Upper lobe of left lung (tissue), 6 donors: ENCODE measurements around the gene SIPA1L2. TPM values are rescaled to one million over a fixed set of nuclear protein-coding genes. Genes with fewer than 3 reads are reported as not detected.

Experiments used
- ATAC-seq, 2 donors: fragments of 200-7000 bp; cut with Tn5 transposase; one replicate each; pipeline ENCODE4 v1.9.1; 2022; ENCODE audit warnings: mild to moderate bottlenecking in 2 of 2, moderate library complexity in 2 of 2; ENCODE audit not compliant: low FRiP score in 2 of 2
- DNase-seq, 2 donors: peaks; one replicate each; pipeline ENCODE4 v3.0.0-alpha.2; 2019 to 2020
- H3K27ac ChIP-seq, 4 donors: fragments of 200-600 bp; sonication (generic); one replicate each; pipeline ENCODE4 v1.5.1; 2016 to 2019
- H3K27me3 ChIP-seq, 4 donors: fragments of 200-600 bp; sonication (generic); one replicate each; pipeline ENCODE4 v1.5.1; 2017 to 2019
- H3K36me3 ChIP-seq, 4 donors: fragments of 200-600 bp; sonication (generic); one replicate each; pipeline ENCODE4 v1.5.1; 2016 to 2019
- H3K4me1 ChIP-seq, 4 donors: fragments of 200-600 bp; sonication (generic); one replicate each; pipeline ENCODE4 v1.5.1; 2018 to 2019
- H3K4me3 ChIP-seq, 4 donors: fragments of 200-600 bp; sonication (generic); one replicate each; pipeline ENCODE4 v1.5.1; 2017 to 2019; ENCODE audit warnings: mild to moderate bottlenecking in 2 of 4, moderate library complexity in 1 of 4
- H3K9me3 ChIP-seq, 4 donors: fragments of 200-600 bp; sonication (generic); one replicate each; pipeline ENCODE4 v1.5.1; 2018 to 2019
- CTCF ChIP-seq, 6 experiments: fragments of 450-650 bp in 4 of 6; fragments of 200-600 bp in 2 of 6; sonication (generic) in 2 of 6; IDR thresholded peaks; one replicate each; pipeline ENCODE4 v1.5.1; 2016 to 2019; ENCODE audit warnings: antibody characterized with exemption in 6 of 6
- EP300 ChIP-seq, 4 donors: sonication (generic); formaldehyde crosslinking; IDR thresholded peaks; one replicate each; pipeline ENCODE4 v1.5.1; 2017; ENCODE audit warnings: antibody characterized with exemption in 4 of 4, control low read depth in 2 of 4
- POLR2A ChIP-seq, 4 donors: fragments of 450-650 bp; IDR thresholded peaks; one replicate each; pipeline ENCODE4 v1.5.1; 2016 to 2017; ENCODE audit warnings: antibody characterized with exemption in 4 of 4, mild to moderate bottlenecking in 2 of 4
- POLR2AphosphoS5 ChIP-seq, 2 donors: sonication (generic); formaldehyde crosslinking; IDR thresholded peaks; one replicate each; pipeline ENCODE4 v1.5.1; 2017; ENCODE audit warnings: antibody characterized with exemption in 2 of 2
- WGBS, 2 donors: methylation state at CpG; one replicate each; pipeline ENCODE4 v1.1.5; 2017 to 2018; 5-methylcytosine and 5-hydroxymethylcytosine counted together
- total RNA-seq, 6 donors: library from RNA; depleted of rRNA in 4 of 6; stranded (reverse); fragments of >200 nt in 4 of 6; gene quantifications; one replicate each; pipeline versions ENCODE4 v1.1.0 to v1.2.1, GENCODE V29; 2016 to 2021
- donor health status: DM: no; HTN: no; CAD: no; lungs with moderate emphysema.
- donor health status: DM: no; HTN: yes; CAD: no; lungs with severe emphysema.

SIPA1L2 gene
- total RNA-seq, 6 donors from 2014 or later = 23.3 to 51.3 (median 34.2) TPM

- no peak for ATAC-seq
- H3K27ac ChIP-seq = no peak overlapping the region
- 78 to 83% methylated on average over 4 of the region's 4 CpGs for WGBS, 2 donors
- TF ChIP-seq EP300 (IDR thresholded peaks at IDR 0.05) = no peak
- no peak for TF ChIP-seq CTCF (IDR thresholded peaks at IDR 0.05)
- no peak for TF ChIP-seq POLR2AphosphoS5 (IDR thresholded peaks at IDR 0.05)
- no peak for TF ChIP-seq POLR2A (IDR thresholded peaks at IDR 0.05)
- H3K9me3 ChIP-seq = no peaks in the 10 kb centered on the region
- H3K4me1 ChIP-seq = no peaks in the 10 kb centered on the region
- DNase-seq = no peak
- H3K4me3 ChIP-seq = no peak overlapping the region
- H3K36me3 ChIP-seq = no peaks in the 10 kb centered on the region
- no peaks in the 10 kb centered on the region for H3K27me3 ChIP-seq
Measured at GRCh38 chr1:232655746-232656085, 25.8 kb upstream of the SIPA1L2 start.

GRCh38 chr1:232655028-232655745 lies 25.3 kb upstream of the SIPA1L2 start:
- ATAC-seq = no peak
- Histone ChIP-seq H3K4me3 (no peak overlapping the region), H3K27ac (no peak overlapping the region), H3K9me3 (no peaks in the 10 kb centered on the region), H3K27me3 (no peaks in the 10 kb centered on the region), H3K4me1 (no peaks in the 10 kb centered on the region), H3K36me3 (no peaks in the 10 kb centered on the region)
- 55 to 59% methylated on average over 5 of the region's 5 CpGs for WGBS, 2 donors
- no peak for DNase-seq
- TF ChIP-seq POLR2A (IDR thresholded peaks at IDR 0.05) (no peak), EP300 (IDR thresholded peaks at IDR 0.05) (no peak), CTCF (IDR thresholded peaks at IDR 0.05) (no peak), POLR2AphosphoS5 (IDR thresholded peaks at IDR 0.05) (no peak)

- 85 to 95% methylated on average over 3 of the region's 3 CpGs for WGBS, 2 donors
- no peak for ATAC-seq
- no peak for TF ChIP-seq EP300 (IDR thresholded peaks at IDR 0.05)
- TF ChIP-seq POLR2AphosphoS5 (IDR thresholded peaks at IDR 0.05) = no peak
- no peak for TF ChIP-seq CTCF (IDR thresholded peaks at IDR 0.05)
- no peak for TF ChIP-seq POLR2A (IDR thresholded peaks at IDR 0.05)
- no peak overlapping the region for H3K27ac ChIP-seq
- H3K4me3 ChIP-seq = no peak overlapping the region
- DNase-seq = no peak
- no peaks in the 10 kb centered on the region for H3K4me1 ChIP-seq
- H3K27me3 ChIP-seq = no peaks in the 10 kb centered on the region
- no peaks in the 10 kb centered on the region for H3K9me3 ChIP-seq
- H3K36me3 ChIP-seq = no peaks in the 10 kb centered on the region
Measured at GRCh38 chr1:232653789-232654188, 23.9 kb upstream of the SIPA1L2 start.

- no peaks in the 10 kb centered on the region for H3K27me3 ChIP-seq
- 68 to 74% methylated on average over 1 of the region's 1 CpG for WGBS, 2 donors
Measured at GRCh38 chr1:232650845-232651244, 20.9 kb upstream of the SIPA1L2 start.

More at GRCh38 chr1:232650845-232651244, 20.9 kb upstream of the SIPA1L2 start:
- no peak for ATAC-seq
- TF ChIP-seq CTCF (IDR thresholded peaks at IDR 0.05) = no peak
- TF ChIP-seq POLR2AphosphoS5 (IDR thresholded peaks at IDR 0.05) = no peak
- TF ChIP-seq POLR2A (IDR thresholded peaks at IDR 0.05) = no peak
- H3K4me1 ChIP-seq = no peaks in the 10 kb centered on the region
- H3K36me3 ChIP-seq = no peaks in the 10 kb centered on the region
- no peaks in the 10 kb centered on the region for H3K9me3 ChIP-seq
- no peak overlapping the region for H3K27ac ChIP-seq
- no peak overlapping the region for H3K4me3 ChIP-seq
- DNase-seq = no peak
